Left ventricle myocardium superior (tissue), 1 donor: Measurements from ENCODE around the gene TUBB1. TPM values are rescaled to one million over a fixed set of nuclear protein-coding genes. Genes with fewer than 3 reads are reported as not detected.
A peak's percentile ranks its signal among the peaks of the same experiment; 100 is the strongest.
"Not testable (repeated sequence)": the region's sequence is repeated elsewhere in the genome, so short reads cannot be mapped to it uniquely, and the experiment has no call there.

Source experiments
- ATAC-seq: fragments of 200-7000 bp; cut with Tn5 transposase; one replicate; pipeline ENCODE4 v1.9.1; 2020; ENCODE audit warnings: mild to moderate bottlenecking, moderate library complexity
- DNase-seq: peaks from one replicate; pipeline ENCODE4 v3.0.0-alpha.2; 2020
- intact Hi-C: fragments of 100-400 bp; cut with micrococcal nuclease; formaldehyde crosslinking; loops from one replicate; pipeline ENCODE4 v1.11.0; 2022
- total RNA-seq: library from RNA; stranded (reverse); fragmentation: NEBNext Ultra II Directional; extraction: Animal tissue kit (Norgen Biotek cat#: 25700); gene quantifications from one replicate; pipeline ENCODE4 v1.2.1, GENCODE V29; 2021
- donor health status: DM: no; HTN: yes; CAD: no; lungs with severe emphysema.

TUBB1 gene
- total RNA-seq, 1 donor from 2014 or later, result 0.30 TPM

DNA sequence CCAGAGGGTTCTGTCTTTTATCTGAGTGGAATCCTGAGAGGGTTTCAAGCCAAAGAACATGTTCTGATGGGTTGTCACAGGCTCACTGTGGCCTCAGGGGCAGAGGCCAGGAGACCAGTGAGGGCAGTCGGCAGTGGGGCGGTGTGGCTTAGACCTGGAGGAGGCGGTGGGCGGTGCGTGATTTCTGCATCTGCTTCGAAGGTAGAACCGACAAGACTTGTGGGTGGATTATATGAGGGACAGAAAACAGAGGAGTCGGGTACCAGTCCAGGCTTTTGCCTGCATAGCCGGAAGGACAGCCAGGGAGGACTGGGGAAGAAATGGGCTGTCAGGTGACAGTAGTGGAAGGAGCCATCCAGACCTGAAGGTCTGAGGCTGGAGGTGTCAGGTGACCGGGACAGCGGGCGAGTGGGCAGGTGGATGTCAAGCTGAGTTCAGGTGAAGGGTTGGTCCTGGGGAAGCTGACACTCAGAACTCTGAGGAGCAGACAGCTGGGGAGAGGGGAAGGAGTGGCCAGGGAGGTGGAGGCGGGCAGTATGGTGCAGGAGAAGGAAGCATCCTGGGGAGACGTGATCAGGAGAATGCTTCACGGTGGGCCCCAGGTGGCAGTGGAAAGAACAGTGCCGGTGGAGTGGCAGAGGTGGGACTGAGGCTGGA is 15.3 kb upstream of the TUBB1 start:
- intact Hi-C loops, result no loop called here
- no peak for ATAC-seq
- DNase-seq, result no peak

- ATAC-seq (no peak), DNase-seq (peak; percentile 74)
- intact Hi-C loops, result no loop called here
Measured at GRCh38 chr20:59004493-59004762, 14.8 kb upstream of the TUBB1 start.

DNA sequence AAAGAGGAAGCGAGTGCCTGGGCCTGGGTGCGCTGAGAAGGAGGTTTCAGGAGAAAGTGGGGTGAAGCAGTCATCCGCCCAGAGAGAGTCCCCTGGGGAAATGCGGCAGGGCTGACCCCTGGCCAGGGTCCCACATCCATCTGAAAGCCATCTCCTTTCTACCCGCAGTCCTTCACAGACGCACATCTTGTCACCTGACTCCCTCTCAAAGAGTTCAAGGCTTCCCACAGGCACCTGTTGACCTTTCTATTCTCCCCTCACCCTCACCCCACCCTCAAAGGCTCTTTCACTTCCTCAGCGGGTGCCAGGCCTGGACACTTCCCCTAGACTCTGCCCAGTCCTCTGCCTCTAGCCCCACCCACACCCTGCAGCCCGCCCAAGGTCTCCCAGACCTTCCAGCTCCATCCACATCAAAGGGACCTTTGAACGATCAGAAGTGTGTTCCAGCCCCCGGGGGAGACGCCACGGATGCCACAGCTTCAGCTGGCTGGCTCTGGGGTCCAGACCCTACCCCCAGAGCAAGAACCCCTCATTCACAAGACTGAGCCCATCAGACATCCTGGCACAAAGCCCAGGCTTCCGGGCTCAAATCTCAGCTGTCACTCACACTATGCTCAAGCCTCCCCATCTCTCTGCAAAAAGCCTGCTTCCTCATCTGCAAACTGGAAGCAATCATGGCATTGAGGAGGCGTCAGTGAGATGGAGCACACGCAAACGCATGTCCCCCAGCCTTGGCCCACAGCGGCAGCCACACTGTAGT is 14.3 kb upstream of the TUBB1 start:
- DNase-seq, result peak; percentile 69
- intact Hi-C loops, result no loop called here
- peak; percentile 53 for ATAC-seq

DNA sequence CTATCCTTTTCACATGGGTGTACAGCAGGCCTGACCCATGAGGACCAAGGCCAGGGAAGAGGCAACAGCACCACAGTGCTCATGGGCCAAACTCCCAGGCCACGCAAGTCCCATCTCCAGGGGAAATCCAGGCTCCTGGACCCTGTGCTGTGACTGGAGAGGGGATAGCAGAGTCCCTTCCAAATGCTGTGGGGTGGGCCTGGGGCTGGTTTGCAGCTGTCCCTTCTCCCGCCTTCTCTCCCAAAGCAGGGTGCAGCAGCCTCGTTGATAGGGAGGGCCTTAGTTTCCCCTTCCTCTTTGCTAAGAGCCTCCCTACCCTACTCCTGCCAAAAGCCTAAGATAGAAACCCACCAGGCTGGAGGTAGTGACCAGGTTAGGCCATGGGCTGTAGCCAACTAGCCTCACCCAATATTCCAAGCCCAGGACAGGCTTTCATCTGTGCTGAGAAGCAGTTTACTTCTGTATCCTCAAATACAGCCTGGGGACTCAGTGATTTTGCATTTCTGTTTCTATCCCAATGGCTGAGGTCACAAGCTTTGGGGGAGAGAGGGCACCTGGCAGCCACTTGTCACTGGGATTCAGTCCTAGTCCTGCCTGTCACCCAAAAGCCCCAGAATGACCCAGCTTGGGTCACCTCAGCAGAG is 13.6 kb upstream of the TUBB1 start:
- intact Hi-C loops, result no loop called here
- DNase-seq, result no peak
- no peak for ATAC-seq

DNA sequence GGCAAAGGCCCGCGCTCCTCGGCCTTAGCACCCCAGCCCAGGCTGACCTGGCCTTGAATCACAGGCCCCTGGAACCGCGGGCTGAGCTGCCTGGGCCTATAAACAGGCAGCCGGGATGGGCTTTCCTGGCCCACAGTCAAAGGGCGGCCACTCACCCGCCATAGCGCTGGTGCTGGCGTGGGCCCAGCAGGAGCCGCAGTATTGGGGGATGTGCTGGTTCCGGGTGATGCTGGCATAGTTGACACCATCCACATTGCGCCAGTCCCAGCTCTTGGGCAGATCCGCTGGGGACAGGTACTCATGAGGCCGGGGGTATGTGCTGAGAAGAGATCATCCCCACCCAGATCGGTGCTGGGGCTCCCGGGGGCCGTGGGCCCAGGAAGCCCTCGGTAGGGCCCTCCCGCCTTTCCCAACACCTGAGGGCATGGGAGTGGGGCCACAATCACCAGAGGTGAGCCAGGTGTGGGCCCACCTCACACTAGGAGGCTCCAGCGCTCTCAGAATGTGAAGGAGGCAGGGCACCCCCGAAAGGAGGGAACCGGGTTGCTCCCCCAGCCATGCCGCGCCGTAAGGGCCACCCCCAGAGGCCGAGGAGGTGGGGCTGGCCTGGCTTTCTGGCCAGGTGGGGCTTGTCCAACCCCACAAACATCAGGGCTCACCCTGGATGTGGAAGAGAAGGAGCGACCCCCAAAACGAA is 12.9 kb upstream of the TUBB1 start:
- DNase-seq (peak; percentile 56), ATAC-seq (peak; percentile 6)
- intact Hi-C loops, result no loop called here

- intact Hi-C loops, result no loop called here
- ATAC-seq (peak; percentile 87), DNase-seq (peak; percentile 86)
Measured at GRCh38 chr20:59006864-59007664, 12.2 kb upstream of the TUBB1 start, which contains the start of gene CTSZ. CTSZ (minus strand) TSS chr20:59007254; CDS start chr20:59007128, 126 bp downstream.

GRCh38 chr20:59007665-59008511 is 11.3 kb upstream of the TUBB1 start:
- peak; percentile 64 for DNase-seq
- intact Hi-C loops, result no loop called here
- peak; percentile 4 for ATAC-seq

- DNase-seq, result no peak
- ATAC-seq, result no peak
- intact Hi-C loops, result no loop called here
Measured at GRCh38 chr20:59008715-59009336, 10.4 kb upstream of the TUBB1 start.

- no peak for ATAC-seq
- intact Hi-C loops, result no loop called here
- no peak for DNase-seq
Measured at GRCh38 chr20:59010321-59010994, 8.8 kb upstream of the TUBB1 start.

GRCh38 chr20:59010995-59011873 is 8.0 kb upstream of the TUBB1 start:
- ATAC-seq (no peak), DNase-seq (peak; percentile 38)
- intact Hi-C loops, result no loop called here

GRCh38 chr20:59011874-59012157 is 7.4 kb upstream of the TUBB1 start:
- ATAC-seq, DNase-seq, intact Hi-C loops: not testable (repeated sequence)

DNA sequence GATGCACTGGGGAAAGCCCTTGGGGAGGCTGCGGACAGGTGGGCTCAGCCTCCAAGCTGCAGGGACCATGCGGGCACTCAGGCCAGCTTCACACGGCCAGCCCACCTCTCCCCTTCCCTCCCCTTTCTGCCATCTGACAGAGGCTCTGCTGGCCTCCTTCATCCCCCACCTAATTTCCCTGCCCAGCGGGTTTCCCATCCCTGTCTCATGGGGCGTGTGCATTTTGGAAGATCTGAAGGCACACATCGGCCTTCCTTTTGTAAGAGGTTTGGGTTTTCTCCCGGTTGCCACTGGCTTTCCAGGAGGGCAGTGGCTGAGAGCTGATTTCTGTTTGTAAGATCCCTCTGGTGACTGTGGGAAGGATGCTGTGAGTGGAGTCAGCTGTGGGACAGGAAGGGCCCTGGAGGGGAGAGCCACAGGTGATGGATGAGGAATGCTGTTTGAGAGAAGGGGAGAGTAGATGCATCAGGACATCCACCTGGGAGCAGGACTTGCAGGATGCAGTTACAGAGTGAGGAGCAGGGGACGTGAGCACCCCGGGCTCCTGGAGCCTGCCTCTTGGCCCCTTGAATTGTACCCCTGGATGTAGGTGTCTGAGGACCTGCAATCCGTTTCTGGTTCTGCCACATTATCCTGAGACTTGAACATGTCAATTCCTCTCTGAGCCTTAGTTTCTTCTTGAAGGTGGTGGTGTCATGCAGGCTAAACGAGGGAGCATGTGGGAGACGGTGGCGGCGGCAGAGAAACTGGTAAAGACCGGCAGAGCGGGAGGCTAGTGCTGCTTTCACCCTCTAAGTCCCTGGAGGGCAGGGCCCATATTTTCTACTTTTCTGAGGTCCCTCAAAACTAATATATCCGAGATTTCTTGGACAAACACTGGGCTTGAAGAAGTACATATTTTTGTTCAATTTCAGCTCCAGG is 5.9 kb upstream of the TUBB1 start:
- DNase-seq, result no peak
- intact Hi-C loops, result no loop called here
- no peak for ATAC-seq

DNA sequence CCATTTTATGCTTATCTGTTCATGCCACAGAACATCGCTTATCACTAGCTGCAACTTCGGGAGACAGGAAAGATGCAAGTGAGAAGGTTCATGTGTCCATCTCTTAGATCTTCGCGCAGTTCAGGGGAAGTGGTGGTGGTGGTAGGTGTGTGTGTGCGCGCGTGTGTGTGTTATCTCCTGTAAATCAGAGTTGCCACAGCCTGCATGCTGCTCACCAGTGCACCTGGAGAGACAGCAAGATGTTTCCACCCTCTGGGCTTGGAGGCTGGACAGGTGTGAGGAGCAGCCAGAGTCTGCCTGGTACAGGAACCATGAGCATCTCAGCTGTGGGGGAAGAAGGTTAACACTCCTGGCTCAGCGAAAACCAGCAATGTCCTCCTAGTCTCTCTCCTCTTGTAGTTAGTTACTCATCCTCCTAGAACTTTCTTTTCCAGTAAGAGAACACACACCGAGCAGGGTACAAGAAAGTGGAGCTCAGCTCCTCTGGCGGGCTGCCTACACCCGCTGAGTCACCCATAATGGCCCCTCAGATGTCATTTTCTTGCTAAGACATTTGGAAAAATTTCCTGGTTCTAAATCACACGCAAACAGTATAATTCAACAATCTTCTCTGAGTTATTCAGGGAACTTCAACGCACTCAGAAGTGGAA is 5.1 kb upstream of the TUBB1 start:
- DNase-seq (no peak), ATAC-seq (no peak)
- intact Hi-C loops, result no loop called here

DNA sequence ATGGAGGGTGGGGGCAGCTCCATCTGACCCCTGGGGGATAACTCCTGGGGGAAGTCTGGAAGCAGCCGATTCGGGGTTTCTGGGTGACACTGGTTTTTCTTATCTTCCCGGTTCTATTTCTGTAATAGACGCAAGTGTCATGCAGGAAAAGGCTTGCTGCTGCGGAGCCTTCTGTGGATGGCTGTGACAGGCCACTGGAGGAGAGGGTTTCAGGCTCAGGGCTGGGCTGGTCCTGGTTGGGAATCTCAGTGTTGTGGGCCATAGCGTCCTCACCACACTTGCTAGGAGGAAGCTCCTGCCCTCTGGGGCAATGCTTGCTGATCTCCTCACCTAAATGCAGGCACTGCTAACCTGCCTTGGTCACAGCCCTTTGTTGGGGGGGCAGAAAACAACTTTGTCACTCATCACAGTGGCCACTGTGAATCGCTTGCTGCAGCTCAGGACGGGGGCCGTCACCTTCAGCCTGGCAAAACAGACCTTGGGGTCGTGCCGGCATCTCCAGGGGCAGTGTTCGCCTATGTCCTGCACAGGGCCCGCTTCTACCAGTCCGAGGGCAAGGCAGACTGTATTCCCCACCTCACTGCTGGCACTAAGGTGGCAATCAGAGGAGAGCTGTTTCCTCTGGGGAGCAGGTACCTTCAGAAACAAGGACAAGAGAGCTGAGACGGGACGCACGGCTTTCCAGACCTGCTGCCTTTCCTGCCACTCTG is 4.4 kb upstream of the TUBB1 start:
- intact Hi-C loops, result no loop called here
- DNase-seq (peak; percentile 28), ATAC-seq (peak; percentile 44)
